ENCODE results near the gene PCBP3.
"Not testable (repeated sequence)": the region's sequence is repeated elsewhere in the genome, so short reads cannot be mapped to it uniquely, and the experiment has no call there.

Gene PCBP3

GRCh38 chr21:45874716-45875415, 231.3 kb downstream of the PCBP3 start:
- DNase-seq (ENCODE audit: low read depth in 3 of 3): no peak

- DNase-seq (ENCODE audit: low read depth in 3 of 3): no peak
Observed at GRCh38 chr21:45875416-45875760, 231.9 kb downstream of the PCBP3 start.

- DNase-seq (ENCODE audit: low read depth in 3 of 3): no peak
Observed at GRCh38 chr21:45875881-45876280, 232.4 kb downstream of the PCBP3 start.

- DNase-seq (ENCODE audit: low read depth in 3 of 3): no peak
Observed at GRCh38 chr21:45876381-45877170, 233.1 kb downstream of the PCBP3 start.

GRCh38 chr21:45877171-45877438, 233.6 kb downstream of the PCBP3 start:
- DNase-seq (ENCODE audit: low read depth in 3 of 3): no peak

GRCh38 chr21:45877821-45878469, 234.4 kb downstream of the PCBP3 start:
- no peak for DNase-seq (ENCODE audit: low read depth in 3 of 3)

GRCh38 chr21:45880097-45881068, 236.9 kb downstream of the PCBP3 start:
- DNase-seq (ENCODE audit: low read depth in 3 of 3): peak; percentile 45 to 57 (median 55)

- no peak for DNase-seq (ENCODE audit: low read depth in 3 of 3)
Observed at GRCh38 chr21:45882645-45883044, 239.1 kb downstream of the PCBP3 start.

- no peak for DNase-seq (ENCODE audit: low read depth in 3 of 3)
Observed at GRCh38 chr21:45883090-45883489, 239.6 kb downstream of the PCBP3 start.

- no peak for DNase-seq (ENCODE audit: low read depth in 3 of 3)
Observed at GRCh38 chr21:45885597-45885929, 242.0 kb downstream of the PCBP3 start.

- DNase-seq (ENCODE audit: low read depth in 3 of 3): not testable (repeated sequence)
Observed at GRCh38 chr21:45885930-45886601, 242.5 kb downstream of the PCBP3 start.

- no peak for DNase-seq (ENCODE audit: low read depth in 3 of 3)
Observed at GRCh38 chr21:45886610-45887026, 243.1 kb downstream of the PCBP3 start.

- DNase-seq (ENCODE audit: low read depth in 3 of 3): no peak
Observed at GRCh38 chr21:45887120-45887611, 243.6 kb downstream of the PCBP3 start.

GRCh38 chr21:45887788-45888187, 244.3 kb downstream of the PCBP3 start:
- DNase-seq (ENCODE audit: low read depth in 3 of 3): no peak

- no peak for DNase-seq (ENCODE audit: low read depth in 3 of 3)
Observed at GRCh38 chr21:45888386-45889009, 245.0 kb downstream of the PCBP3 start.

- no peak for DNase-seq (ENCODE audit: low read depth in 3 of 3)
Observed at GRCh38 chr21:45889256-45889655, 245.7 kb downstream of the PCBP3 start.

- no peak for DNase-seq (ENCODE audit: low read depth in 3 of 3)
Observed at GRCh38 chr21:45889961-45890360, 246.4 kb downstream of the PCBP3 start.

GRCh38 chr21:45891388-45892155, 248.0 kb downstream of the PCBP3 start:
- no peak for DNase-seq (ENCODE audit: low read depth in 3 of 3)

GRCh38 chr21:45892156-45892915, 248.8 kb downstream of the PCBP3 start:
- DNase-seq (ENCODE audit: low read depth in 3 of 3): no peak
